Heart right ventricle (tissue), 16 donors: Measurements from ENCODE around the gene VIT. TPM values are rescaled to one million over a fixed set of nuclear protein-coding genes. Genes with fewer than 3 reads are reported as not detected.
"Not testable (repeated sequence)": the region's sequence is repeated elsewhere in the genome, so short reads cannot be mapped to it uniquely, and the experiment has no call there.

ENCODE experiments used
- ATAC-seq, 8 donors: fragments of 200-7000 bp; cut with Tn5 transposase; one replicate each; pipeline ENCODE4 v1.9.1; 2020; ENCODE audit warnings: mild to moderate bottlenecking in 8 of 8, moderate library complexity in 8 of 8, moderate number of reproducible peaks in 1 of 8
- DNase-seq, 2 donors: peaks; one replicate each; pipeline ENCODE4 v3.0.0-alpha.2; 2020
- H3K27ac ChIP-seq, 10 donors: fragments of 200-600 bp; sonication (generic) in 2 of 10; one replicate each; pipeline versions ENCODE4 v1.5.0 to v1.8.0; 2020 to 2022; ENCODE audit warnings: mild to moderate bottlenecking in 3 of 10
- H3K27me3 ChIP-seq, 7 donors: fragments of 200-600 bp; one replicate each; pipeline ENCODE4 v1.8.0; 2021 to 2022; ENCODE audit warnings: mild to moderate bottlenecking in 2 of 7
- H3K36me3 ChIP-seq, 9 donors: fragments of 200-600 bp; sonication (generic) in 1 of 9; one replicate each; pipeline versions ENCODE4 v1.5.0 to v1.8.0; 2020 to 2022; ENCODE audit warnings: mild to moderate bottlenecking in 2 of 9
- H3K4me1 ChIP-seq, 9 donors: fragments of 200-600 bp; sonication (generic) in 1 of 9; one replicate each; pipeline versions ENCODE4 v1.5.0 to v1.8.0; 2020 to 2022; ENCODE audit warnings: mild to moderate bottlenecking in 4 of 9
- H3K4me3 ChIP-seq, 10 donors: fragments of 200-600 bp; sonication (generic) in 2 of 10; one replicate each; pipeline versions ENCODE4 v1.5.0 to v1.8.0; 2020 to 2022; ENCODE audit warnings: mild to moderate bottlenecking in 7 of 10, moderate library complexity in 2 of 10
- H3K9me3 ChIP-seq, 11 donors: fragments of 200-600 bp in 10 of 11; sonication (generic) in 2 of 11; one replicate each; pipeline versions ENCODE4 v1.5.0 to v1.8.0; 2013 to 2022; ENCODE audit warnings: mild to moderate bottlenecking in 2 of 11, control low read depth in 1 of 11, moderate library complexity in 1 of 11
- WGBS, 2 donors: extraction: QIAGEN DNeasy Blood & Tissue Kit; methylation state at CpG; one replicate each; pipeline ENCODE4 v1.1.7; 2013; ENCODE audit warnings: inconsistent platforms in 1 of 2; 5-methylcytosine and 5-hydroxymethylcytosine counted together
- intact Hi-C, 10 donors: fragments of 100-400 bp; cut with DNase I; formaldehyde crosslinking; loops; one replicate each; pipeline versions ENCODE4 v1.11.1 to v1.14.2; 2022
- polyA plus RNA-seq, 2 donors: library from polyadenylated mRNA; stranded (reverse); fragments of 200-250 nt; gene quantifications; one replicate each; pipeline ENCODE4 v1.2.3, GENCODE V29; 2013
- total RNA-seq, 10 donors: library from RNA; stranded (reverse); fragmentation: NEBNext Ultra II Directional in 3 of 10; extraction: Animal tissue kit (Norgen Biotek cat#: 25700) in 3 of 10; gene quantifications; one replicate each; pipeline versions ENCODE4 v1.2.1 to v1.2.4, GENCODE V29; 2021 to 2023
- TF ChIP-seq, protein P1 (sequence below), 9 donors: fragments of 200-600 bp; sonication (generic) in 2 of 9; IDR thresholded peaks; one replicate each; pipeline versions ENCODE4 v1.5.0 to v1.8.0; 2021 to 2022; ENCODE audit warnings: antibody characterized with exemption in 9 of 9, mild to moderate bottlenecking in 5 of 9, moderate library complexity in 1 of 9
- donor health status: Arrhythmogenic right ventricular cardiomyopathy.
- donor health status: ischemic (EF 13 %, LVEDD 7.1; RV severe dilation, severe dysfunction).
- donor health status: healthy with polysubstance abuse.
- donor health status: DM: no; HTN: yes; CAD: no.
- donor health status: DM: no; HTN: no; CAD: no.
- donor health status: ischemic (EF 25% LVEDD 6.9; RV normal size, moderate dysfunction).
- donor health status: ischemic (EF 25% LVEDD 5.7; RV mildly dilated, moderate dysfunction).
- donor health status: healthy.
- donor health status: DM: yes; HTN: yes; CAD: no.
- donor health status: Ischemic cardiomyopathy.
- donor health status: ischemic (EF 35%, LVEDD 5.7; RV mildly dilated, moderate dysfunction).
- donor health status: nonischemic (EF 11% LVEDD 7.7; RV severe dilation, severe dysfunction).
- donor health status: DM: yes; HTN: yes; CAD: no.
- donor health status: PGD.
- donor health status: ischemic (EF 29% LVEDD 5.4; RV normal size, mild dysfunction).
- donor health status: nonischemic (EF 23%, LVEDD 6.1; RV moderate dilation, normal function).

VIT gene
- total and polyA plus RNA-seq, 12 donors, result 1.2 to 23.6 (median 4.7) TPM

DNA sequence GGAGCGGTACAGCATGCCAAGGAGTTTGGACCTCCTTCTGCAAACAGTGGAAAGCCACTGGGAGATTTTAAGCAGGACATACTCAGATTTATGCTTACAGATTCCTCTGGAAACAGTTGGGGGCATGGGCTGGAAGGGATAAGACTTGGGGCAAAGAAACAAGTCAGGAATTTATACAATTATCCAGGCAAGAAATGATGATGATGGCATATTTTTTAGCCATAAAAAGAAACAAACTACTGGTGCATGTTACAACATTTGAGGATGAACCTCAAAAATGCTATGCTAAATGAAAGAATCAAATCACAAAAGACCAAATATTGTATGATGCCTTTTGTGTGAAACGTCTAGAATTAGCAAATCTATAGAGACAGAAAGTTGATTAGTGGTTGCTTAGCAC is 13.5 kb upstream of the VIT start:
- WGBS, 2 donors, result 57 to 61% methylated on average over 2 of the region's 2 CpGs
- TF ChIP-seq, protein P1, sequence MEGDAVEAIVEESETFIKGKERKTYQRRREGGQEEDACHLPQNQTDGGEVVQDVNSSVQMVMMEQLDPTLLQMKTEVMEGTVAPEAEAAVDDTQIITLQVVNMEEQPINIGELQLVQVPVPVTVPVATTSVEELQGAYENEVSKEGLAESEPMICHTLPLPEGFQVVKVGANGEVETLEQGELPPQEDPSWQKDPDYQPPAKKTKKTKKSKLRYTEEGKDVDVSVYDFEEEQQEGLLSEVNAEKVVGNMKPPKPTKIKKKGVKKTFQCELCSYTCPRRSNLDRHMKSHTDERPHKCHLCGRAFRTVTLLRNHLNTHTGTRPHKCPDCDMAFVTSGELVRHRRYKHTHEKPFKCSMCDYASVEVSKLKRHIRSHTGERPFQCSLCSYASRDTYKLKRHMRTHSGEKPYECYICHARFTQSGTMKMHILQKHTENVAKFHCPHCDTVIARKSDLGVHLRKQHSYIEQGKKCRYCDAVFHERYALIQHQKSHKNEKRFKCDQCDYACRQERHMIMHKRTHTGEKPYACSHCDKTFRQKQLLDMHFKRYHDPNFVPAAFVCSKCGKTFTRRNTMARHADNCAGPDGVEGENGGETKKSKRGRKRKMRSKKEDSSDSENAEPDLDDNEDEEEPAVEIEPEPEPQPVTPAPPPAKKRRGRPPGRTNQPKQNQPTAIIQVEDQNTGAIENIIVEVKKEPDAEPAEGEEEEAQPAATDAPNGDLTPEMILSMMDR (IDR thresholded peaks at IDR 0.05), result no peak
- Histone ChIP-seq H3K27ac (no peak overlapping the region), H3K27me3 (peaks cover 0 to 7% (median 0%) of the 10 kb centered on the region in 7 donors), H3K4me3 (no peak overlapping the region), H3K4me1 (peaks cover 0 to under 1% (median 0%) of the 10 kb centered on the region in 9 donors), H3K36me3 (no peaks in the 10 kb centered on the region), H3K9me3 (peaks cover 0 to 16% (median 0%) of the 10 kb centered on the region in 11 donors)
- DNase-seq (no peak), ATAC-seq (no peak)
- intact Hi-C loops, result no loop called here

DNA sequence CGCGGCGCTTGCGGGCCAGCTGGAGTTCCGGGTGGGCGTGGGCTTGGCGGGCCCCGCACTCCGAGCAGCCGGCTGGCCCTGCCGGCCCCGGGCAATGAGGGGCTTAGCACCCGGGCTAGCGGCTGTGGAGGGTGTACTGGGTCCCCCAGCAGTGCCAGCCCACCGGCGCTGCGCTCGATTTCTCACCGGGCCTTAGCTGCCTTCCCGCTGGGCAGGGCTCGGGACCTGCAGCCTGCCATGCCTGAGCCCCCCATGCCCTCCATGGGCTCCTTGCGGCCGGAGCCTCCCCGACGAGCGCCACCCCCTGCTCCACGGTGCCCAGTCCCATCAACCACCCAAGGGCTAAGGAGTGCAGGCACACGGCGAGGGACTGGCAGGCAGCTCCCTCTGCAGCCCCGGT is 8.2 kb upstream of the VIT start:
- ATAC-seq, H3K27me3 ChIP-seq, intact Hi-C loops, H3K27ac ChIP-seq, H3K4me1 ChIP-seq, DNase-seq, H3K36me3 ChIP-seq, H3K4me3 ChIP-seq, H3K9me3 ChIP-seq: not testable (repeated sequence)
- WGBS, 2 donors, result 98 to 99% methylated on average over 25 to 30 of the region's 30 CpGs

DNA sequence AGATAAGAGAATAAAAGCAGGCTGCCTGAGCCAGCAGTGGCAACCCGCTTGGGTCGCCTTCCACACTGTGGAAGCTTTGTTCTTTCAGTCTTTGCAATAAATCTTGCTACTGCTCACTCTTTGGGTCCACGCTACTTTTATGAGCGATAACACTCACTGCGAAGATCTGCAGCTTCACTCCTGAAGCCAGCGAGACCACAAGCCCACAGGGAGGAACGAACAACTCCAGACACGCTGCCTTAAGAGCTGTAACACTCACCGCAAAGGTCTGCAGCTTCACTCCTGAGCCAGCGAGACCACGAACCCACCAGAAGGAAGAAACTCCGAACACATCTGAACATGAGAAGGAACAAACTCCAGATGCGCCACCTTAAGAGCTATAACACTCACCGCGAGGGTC is 7.5 kb upstream of the VIT start:
- H3K9me3 ChIP-seq, H3K36me3 ChIP-seq, ATAC-seq, H3K4me3 ChIP-seq, H3K4me1 ChIP-seq, H3K27ac ChIP-seq, intact Hi-C loops, DNase-seq, H3K27me3 ChIP-seq: not testable (repeated sequence)
- 95 to 96% methylated on average over 15 of the region's 15 CpGs for WGBS, 2 donors

DNA sequence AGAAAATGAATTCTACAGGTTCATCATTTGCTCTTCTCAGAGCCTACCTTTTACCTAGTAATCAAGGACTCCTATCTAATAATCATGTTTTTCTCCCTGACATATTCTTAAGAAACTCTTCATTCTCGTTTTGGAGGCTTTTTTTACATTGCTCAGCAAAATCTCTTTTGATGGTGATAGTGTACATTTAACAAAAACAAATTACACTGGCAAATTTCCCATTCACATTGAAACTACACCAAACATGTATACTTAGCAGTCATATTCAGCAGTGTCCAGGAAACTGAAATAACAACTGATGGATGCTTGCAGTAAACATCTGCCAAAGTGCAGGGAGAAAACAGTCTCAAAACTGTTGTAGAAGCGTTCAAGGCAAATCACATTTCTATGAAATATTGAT is 4.4 kb upstream of the VIT start:
- TF ChIP-seq, protein P1 (IDR thresholded peaks at IDR 0.05), result no peak
- Histone ChIP-seq H3K4me3 (no peak overlapping the region), H3K4me1 (no peaks in the 10 kb centered on the region), H3K27ac (no peak overlapping the region), H3K27me3 (no peaks in the 10 kb centered on the region), H3K9me3 (no peaks in the 10 kb centered on the region), H3K36me3 (no peaks in the 10 kb centered on the region)
- intact Hi-C loops, result loop anchor here in 1 of 10 donors (10.0 kb wide), 1 partner anchor 93 kb away; no protein-coding TSS in a partner anchor
- DNase-seq (no peak), ATAC-seq (no peak)
- 44% methylated on average over 2 of the region's 2 CpGs for WGBS, 2 donors

DNA sequence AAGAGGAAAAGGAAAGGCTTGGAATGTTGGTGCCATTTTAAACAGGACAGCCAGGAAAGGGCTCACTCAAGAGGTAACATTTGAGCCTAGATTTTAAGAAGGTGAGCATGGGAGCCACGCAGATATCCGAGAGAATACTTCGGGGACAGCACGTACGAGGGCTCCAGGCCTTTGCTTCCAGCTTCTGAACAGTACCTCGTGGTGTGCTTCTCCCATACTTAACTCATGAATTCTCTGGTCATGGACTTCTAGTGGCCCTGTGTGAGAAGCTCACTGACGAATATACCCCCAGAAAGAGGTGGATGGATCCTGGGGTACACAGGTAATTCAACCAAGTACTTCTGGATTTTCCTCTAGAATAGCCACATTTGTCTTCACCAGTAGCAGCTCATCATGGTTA is 2.7 kb upstream of the VIT start:
- intact Hi-C loops, result loop anchor here in 1 of 10 donors (10.0 kb wide), 1 partner anchor 91 kb away; no protein-coding TSS in a partner anchor
- ATAC-seq (no peak), DNase-seq (no peak)
- TF ChIP-seq, protein P1 (IDR thresholded peaks at IDR 0.05), result no peak
- Histone ChIP-seq H3K36me3 (no peaks in the 10 kb centered on the region), H3K27ac (no peak overlapping the region), H3K9me3 (no peaks in the 10 kb centered on the region), H3K4me1 (no peaks in the 10 kb centered on the region), H3K27me3 (no peaks in the 10 kb centered on the region), H3K4me3 (no peak overlapping the region)
- WGBS, 2 donors, result 95 to 96% methylated on average over 7 of the region's 7 CpGs
